H1 (cell line): ENCODE measurements around the gene FAF2. TPM values are rescaled to one million over a fixed set of nuclear protein-coding genes. Genes with fewer than 3 reads are reported as not detected.
A peak's percentile ranks its signal among the peaks of the same experiment; 100 is the strongest.

ENCODE experiments used
- CTCF ChIA-PET: fragments of 300-600 bp; sonication (Branson Sonifier 250); formaldehyde crosslinking; loops from one replicate; lab custom pipeline; 2021; ENCODE audit not compliant: partially characterized antibody; lab: Charles Lee
- POLR2A ChIA-PET: fragments of 300-600 bp; sonication (Branson Sonifier 250); formaldehyde crosslinking; loops from one replicate; lab custom pipeline; 2021; ENCODE audit warnings: inconsistent platforms; ENCODE audit not compliant: partially characterized antibody; lab: Charles Lee
- DNase-seq, 2 experiments: peaks; one replicate each; pipeline versions ENCODE4 v3.0.0 to v3.0.0-alpha.2; 2010 to 2022; ENCODE audit warnings: low spot score in 2 of 2, low read depth in 1 of 2, mixed read lengths in 1 of 2
- FAIRE-seq: peaks from 2 replicates; lab custom pipeline; 2011; peaks lifted over from hg19 to GRCh38; lab: Jason Lieb, UNC
- H2AFZ ChIP-seq: 2 replicates; pipeline ENCODE4 v1.8.1; 2012; ENCODE audit warnings: low read length, inconsistent platforms
- H2AK5ac ChIP-seq: 2 replicates; pipeline ENCODE4 v1.6.1; 2013; ENCODE audit warnings: low read depth, low read length
- H2BK120ac ChIP-seq: replicated peaks from 2 replicates; pipeline ENCODE3; 2013; ENCODE audit warnings: low read depth, low read length, inconsistent platforms
- H2BK12ac ChIP-seq: 2 replicates; pipeline ENCODE4 v1.6.1; 2013; ENCODE audit warnings: low read depth, low read length
- H2BK15ac ChIP-seq: 2 replicates; pipeline ENCODE4 v1.6.1; 2013; ENCODE audit warnings: low read length
- H2BK20ac ChIP-seq: 2 replicates; pipeline ENCODE4 v1.6.1; 2013; ENCODE audit warnings: low read length
- H2BK5ac ChIP-seq: 2 replicates; pipeline ENCODE4 v1.6.1; 2013; ENCODE audit warnings: low read depth, low read length
- H3K14ac ChIP-seq: 2 replicates; pipeline ENCODE4 v1.6.1; 2013; ENCODE audit warnings: inconsistent platforms; ENCODE audit not compliant: insufficient read length
- H3K18ac ChIP-seq: 2 replicates; pipeline ENCODE4 v1.6.1; 2013; ENCODE audit warnings: low read length; ENCODE audit errors: extremely low read depth
- H3K23ac ChIP-seq: 2 replicates; pipeline ENCODE4 v1.6.1; 2013; ENCODE audit warnings: inconsistent platforms; ENCODE audit not compliant: insufficient read length
- H3K23me2 ChIP-seq: 2 replicates; pipeline ENCODE4 v1.6.1; 2013; ENCODE audit warnings: low read depth, low read length
- H3K27ac ChIP-seq: 2 replicates; pipeline ENCODE4 v1.6.1; 2011; ENCODE audit warnings: low read depth, low read length, inconsistent platforms
- H3K27me3 ChIP-seq, 4 experiments: replicated peaks in 1 of 4; 1 replicate in 1 of 4; 2 replicates in 3 of 4; pipeline versions ENCODE4 v1.6.1 to v1.8.1; 2011 to 2013; ENCODE audit warnings: low read length in 3 of 4, mild to moderate bottlenecking in 3 of 4, inconsistent platforms in 2 of 4, mixed read lengths in 2 of 4, moderate library complexity in 1 of 4; ENCODE audit not compliant: control insufficient read depth in 3 of 4, insufficient read depth in 3 of 4; ENCODE audit errors: extremely low read depth in 1 of 4
- H3K36me3 ChIP-seq, 4 experiments: 2 replicates each; pipeline versions ENCODE4 v1.6.1 to v1.8.1; 2011 to 2013; ENCODE audit warnings: mild to moderate bottlenecking in 4 of 4, low read length in 3 of 4, moderate library complexity in 2 of 4, control low read depth in 1 of 4, inconsistent platforms in 1 of 4; ENCODE audit not compliant: insufficient read depth in 4 of 4, control insufficient read depth in 2 of 4
- H3K4ac ChIP-seq: replicated peaks from 2 replicates; pipeline ENCODE3; 2013; ENCODE audit warnings: low read length, low read depth, mixed read lengths, inconsistent platforms; ENCODE audit not compliant: insufficient read length
- H3K4me1 ChIP-seq, 4 experiments: replicated peaks in 1 of 4; 1 replicate in 1 of 4; 2 replicates in 3 of 4; pipeline versions ENCODE4 v1.6.1 to v1.8.1; 2011 to 2013; ENCODE audit warnings: low read length in 3 of 4, inconsistent platforms in 2 of 4, mixed read lengths in 1 of 4; ENCODE audit not compliant: insufficient read depth in 4 of 4, control insufficient read depth in 3 of 4
- H3K4me2 ChIP-seq, 2 experiments: 2 replicates each; pipeline versions ENCODE4 v1.6.1 to v1.8.1; 2011 to 2013; ENCODE audit warnings: low read depth in 2 of 2, low read length in 2 of 2, control low read depth in 1 of 2, inconsistent platforms in 1 of 2, mild to moderate bottlenecking in 1 of 2; ENCODE audit not compliant: insufficient read depth in 1 of 2
- H3K4me3 ChIP-seq, 4 experiments: fragments of 200-600, 300-600 bp in 1 of 4; sonication (generic), shearing (Covaris generic), sonication (Bioruptor Twin) in 1 of 4; 2 replicates each; pipeline versions ENCODE4 v1.5.1 to v1.8.1; 2011 to 2016; ENCODE audit warnings: low read length in 4 of 4, low read depth in 3 of 4, control low read depth in 2 of 4, inconsistent platforms in 2 of 4, mild to moderate bottlenecking in 2 of 4, mixed read lengths in 1 of 4, moderate library complexity in 1 of 4; ENCODE audit not compliant: insufficient read depth in 2 of 4; ENCODE audit errors: extremely low read depth in 1 of 4
- H3K56ac ChIP-seq: replicated peaks from 2 replicates; pipeline ENCODE3; 2013; ENCODE audit warnings: low read depth, mild to moderate bottlenecking, mixed read lengths, low read length, inconsistent platforms; ENCODE audit not compliant: insufficient read length
- H3K79me1 ChIP-seq: 2 replicates; pipeline ENCODE4 v1.6.1; 2013; ENCODE audit warnings: low read depth, low read length, control low read depth
- H3K79me2 ChIP-seq, 2 experiments: 2 replicates each; pipeline versions ENCODE4 v1.6.1 to v1.8.1; 2012 to 2013; ENCODE audit warnings: low read length in 2 of 2, mild to moderate bottlenecking in 2 of 2, inconsistent platforms in 1 of 2; ENCODE audit not compliant: insufficient read depth in 2 of 2, control insufficient read depth in 1 of 2
- H3K9ac ChIP-seq, 4 experiments: replicated peaks in 1 of 4; 1 replicate in 1 of 4; 2 replicates in 3 of 4; pipeline versions ENCODE4 v1.6.1 to v1.8.1; 2011 to 2013; ENCODE audit warnings: low read depth in 3 of 4, low read length in 3 of 4, control low read depth in 2 of 4, mild to moderate bottlenecking in 2 of 4, moderate library complexity in 2 of 4, inconsistent platforms in 1 of 4; ENCODE audit errors: extremely low read depth in 1 of 4
- H3K9me3 ChIP-seq, 2 experiments: 2 replicates each; pipeline versions ENCODE4 v1.6.1 to v1.8.1; 2012 to 2013; ENCODE audit warnings: mild to moderate bottlenecking in 2 of 2, moderate library complexity in 2 of 2, control low read depth in 1 of 2, inconsistent platforms in 1 of 2, low read depth in 1 of 2, low read length in 1 of 2, mixed read lengths in 1 of 2; ENCODE audit not compliant: insufficient read depth in 2 of 2
- H4K20me1 ChIP-seq, 2 experiments: replicated peaks in 1 of 2; 2 replicates each; pipeline versions ENCODE3 to v1.8.1; 2011 to 2013; ENCODE audit warnings: inconsistent platforms in 2 of 2, low read length in 2 of 2, mild to moderate bottlenecking in 1 of 2; ENCODE audit not compliant: insufficient read depth in 2 of 2, control insufficient read depth in 1 of 2
- H4K5ac ChIP-seq: 2 replicates; pipeline ENCODE4 v1.6.1; 2013; ENCODE audit warnings: low read length, low read depth, mixed read lengths, inconsistent platforms; ENCODE audit not compliant: insufficient read length
- H4K8ac ChIP-seq: 2 replicates; pipeline ENCODE4 v1.8.0; 2013; ENCODE audit warnings: mild to moderate bottlenecking, moderate library complexity, low read length, inconsistent platforms; ENCODE audit not compliant: insufficient read depth; ENCODE audit errors: extremely low read depth
- H4K91ac ChIP-seq: replicated peaks from 2 replicates; pipeline ENCODE3; 2013; ENCODE audit warnings: low read length, mixed read lengths, inconsistent platforms; ENCODE audit not compliant: insufficient read length
- RFX5 ChIP-seq: IDR thresholded peaks from 2 replicates; pipeline ENCODE4 v1.6.1; 2011; ENCODE audit warnings: low read depth, low read length, improper control_type of control experiment, borderline replicate concordance
- YY1 ChIP-seq: IDR thresholded peaks from 2 replicates; pipeline ENCODE4 v1.6.1; 2011; ENCODE audit warnings: low read depth, mild to moderate bottlenecking, low read length
- WGBS, 2 experiments: shearing (Covaris generic) in 1 of 2; methylation state at CpG; one replicate each; pipeline versions ENCODE4 v1.1.6 to v1.1.7; 2013 to 2015; ENCODE audit warnings: low lambda C conversion rate in 2 of 2, mixed read lengths in 2 of 2, inconsistent platforms in 1 of 2, low coverage in 1 of 2, missing lambda C conversion rate in 1 of 2; ENCODE audit not compliant: insufficient replicate concordance in 2 of 2, insufficient coverage in 1 of 2, insufficient read length in 1 of 2; ENCODE audit errors: extremely low coverage in 1 of 2, missing lambda C conversion rate in 1 of 2; 5-methylcytosine and 5-hydroxymethylcytosine counted together
- polyA plus RNA-seq, 7 experiments: library from polyadenylated mRNA; depleted of rRNA in 3 of 7; stranded (reverse) in 5 of 7; unstranded in 2 of 7; fragments of >200 nt in 5 of 7; fragments of 200-250 nt in 2 of 7; gene quantifications; 1 replicate in 5 of 7; 2 replicates in 1 of 7; 4 replicates in 1 of 7; pipeline versions ENCODE4 v1.2.1 to v1.2.3, GENCODE V29; 2011 to 2013; ENCODE audit warnings: missing spikeins in 2 of 7, mixed read lengths in 2 of 7
- total RNA-seq: library from RNA; stranded (reverse); fragmentation: NEBNext Ultra II Directional; extraction: Animal tissue kit (Norgen Biotek cat#: 25700); gene quantifications from 2 replicates; pipeline ENCODE4 v1.2.1, GENCODE V29; 2021

FAF2 gene
- total and polyA plus RNA-seq, 2 of the 8 experiments (the other 6 are each of a cell fraction or from before 2014, with no cell fraction given): 20.8 to 35.8 TPM

- H3K9ac ChIP-seq: no peak overlapping the region
- no peak overlapping the region for H4K5ac ChIP-seq
- no peak overlapping the region for H3K4ac ChIP-seq
- 97% methylated on average over 5 of the region's 5 CpGs; no CpG with 5 or more reads in 1 of the 2 experiments for WGBS, 2 experiments
- peaks cover 7 to 14% of the 10 kb centered on the region in 2 experiments for H4K20me1 ChIP-seq
- H2BK20ac ChIP-seq: no peak overlapping the region
- ChIA-PET POLR2A (interaction anchor here (0.5 to 21.1 kb wide), 12 partner anchors 8 to 286 kb away, joined by 3 to 458 read pairs (median 4); partner anchors contain the start of genes CDHR2, FAF2, HIGD2A and NOP16), CTCF (interaction anchor here (0.9 to 3.1 kb wide), 12 partner anchors 10 to 97 kb away, joined by 3 to 12 read pairs (median 4); partner anchors contain the start of gene CDHR2)
- TF ChIP-seq YY1 (no peak), RFX5 (no peak)
- no peak overlapping the region for H2BK5ac ChIP-seq
- peaks cover 13 to 34% (median 32%) of the 10 kb centered on the region in 4 experiments for H3K4me1 ChIP-seq
- H3K4me2 ChIP-seq: no peak overlapping the region; a peak in 1 of 4 replicates
- H3K79me2 ChIP-seq: peaks cover 25 to 28% of the 10 kb centered on the region in 2 experiments
- peaks cover 21% of the 10 kb centered on the region for H3K23me2 ChIP-seq
- H3K56ac ChIP-seq: no peak overlapping the region
- peaks cover 10% of the 10 kb centered on the region for H3K79me1 ChIP-seq
- DNase-seq: no peak
- no peak overlapping the region for H3K23ac ChIP-seq
- no peak overlapping the region for H2AK5ac ChIP-seq
- no peak overlapping the region; the same call in 1 of the 2 replicates for H4K8ac ChIP-seq
- H3K4me3 ChIP-seq: no peak overlapping the region
- no peaks in the 10 kb centered on the region; a peak in 1 of 7 replicates for H3K27me3 ChIP-seq
- H2BK120ac ChIP-seq: no peak overlapping the region
- H2BK12ac ChIP-seq: no peak overlapping the region; the same call in 1 of the 2 replicates
- H3K14ac ChIP-seq: no peak overlapping the region
- H4K91ac ChIP-seq: no peak overlapping the region
- H2AFZ ChIP-seq: no peak overlapping the region
- H3K9me3 ChIP-seq: no peaks in the 10 kb centered on the region
- H3K27ac ChIP-seq: no peak overlapping the region
- FAIRE-seq: no peak
- H3K18ac ChIP-seq: no peak overlapping the region
- 0 out of 2 replicates have a peak overlapping the region, but pooled peaks have one; percentile 36 for H2BK15ac ChIP-seq
- peaks cover 0 to 9% (median 4%) of the 10 kb centered on the region in 4 experiments; a peak in 4 of 8 replicates for H3K36me3 ChIP-seq
Observed at GRCh38 chr5:176538989-176539384, 90.8 kb downstream of the FAF2 start.
